ENCODE results near the gene PPM1J. TPM values are rescaled to one million over a fixed set of nuclear protein-coding genes. Genes with fewer than 3 reads are reported as not detected.

PPM1J gene
- total RNA-seq, 2 donors from 2014 or later: 5.5 to 7.9 TPM

- TF ChIP-seq, protein P1, sequence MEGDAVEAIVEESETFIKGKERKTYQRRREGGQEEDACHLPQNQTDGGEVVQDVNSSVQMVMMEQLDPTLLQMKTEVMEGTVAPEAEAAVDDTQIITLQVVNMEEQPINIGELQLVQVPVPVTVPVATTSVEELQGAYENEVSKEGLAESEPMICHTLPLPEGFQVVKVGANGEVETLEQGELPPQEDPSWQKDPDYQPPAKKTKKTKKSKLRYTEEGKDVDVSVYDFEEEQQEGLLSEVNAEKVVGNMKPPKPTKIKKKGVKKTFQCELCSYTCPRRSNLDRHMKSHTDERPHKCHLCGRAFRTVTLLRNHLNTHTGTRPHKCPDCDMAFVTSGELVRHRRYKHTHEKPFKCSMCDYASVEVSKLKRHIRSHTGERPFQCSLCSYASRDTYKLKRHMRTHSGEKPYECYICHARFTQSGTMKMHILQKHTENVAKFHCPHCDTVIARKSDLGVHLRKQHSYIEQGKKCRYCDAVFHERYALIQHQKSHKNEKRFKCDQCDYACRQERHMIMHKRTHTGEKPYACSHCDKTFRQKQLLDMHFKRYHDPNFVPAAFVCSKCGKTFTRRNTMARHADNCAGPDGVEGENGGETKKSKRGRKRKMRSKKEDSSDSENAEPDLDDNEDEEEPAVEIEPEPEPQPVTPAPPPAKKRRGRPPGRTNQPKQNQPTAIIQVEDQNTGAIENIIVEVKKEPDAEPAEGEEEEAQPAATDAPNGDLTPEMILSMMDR (IDR thresholded peaks at IDR 0.05): no peak
- H3K9me3 ChIP-seq: no peaks in the 10 kb centered on the region
- H3K36me3 ChIP-seq: peaks cover 63% of the 10 kb centered on the region
- no peak overlapping the region for H3K27ac ChIP-seq
- DNase-seq (ENCODE audit: low spot score): no peak
- peaks cover 0 to 44% of the 10 kb centered on the region in 2 donors for H3K4me1 ChIP-seq
- H3K27me3 ChIP-seq: no peaks in the 10 kb centered on the region
- H3K4me3 ChIP-seq: no peak overlapping the region
These were observed 18.4 kb downstream of the PPM1J start for GRCh38 chr1:112696578-112697314.

DNA sequence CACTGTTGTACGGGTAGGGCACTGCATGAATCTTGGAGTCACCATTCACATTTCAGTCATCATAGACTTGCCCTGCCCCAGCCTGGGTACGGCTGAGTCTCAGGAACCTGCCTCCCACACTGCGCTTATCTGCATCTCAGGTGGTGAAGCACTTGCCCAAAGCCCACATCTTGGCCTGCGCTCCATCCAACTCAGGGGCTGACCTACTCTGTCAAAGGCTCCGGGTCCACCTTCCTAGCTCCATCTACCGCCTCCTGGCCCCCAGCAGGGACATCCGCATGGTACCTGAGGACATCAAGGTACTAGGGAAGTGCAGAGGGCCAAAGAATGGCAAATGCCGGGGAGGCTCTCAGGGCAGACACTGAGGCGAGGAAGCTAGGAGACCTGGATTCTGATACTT lies 19.9 kb downstream of the PPM1J start:
- H3K4me1 ChIP-seq: peaks cover 0 to 29% of the 10 kb centered on the region in 2 donors
- no peak overlapping the region for H3K4me3 ChIP-seq
- H3K27me3 ChIP-seq: no peaks in the 10 kb centered on the region
- H3K36me3 ChIP-seq: peaks cover 69% of the 10 kb centered on the region
- H3K9me3 ChIP-seq: no peaks in the 10 kb centered on the region
- TF ChIP-seq, protein P1 (IDR thresholded peaks at IDR 0.05): no peak
- H3K27ac ChIP-seq: no peak overlapping the region
- no peak for DNase-seq (ENCODE audit: low spot score)

DNA sequence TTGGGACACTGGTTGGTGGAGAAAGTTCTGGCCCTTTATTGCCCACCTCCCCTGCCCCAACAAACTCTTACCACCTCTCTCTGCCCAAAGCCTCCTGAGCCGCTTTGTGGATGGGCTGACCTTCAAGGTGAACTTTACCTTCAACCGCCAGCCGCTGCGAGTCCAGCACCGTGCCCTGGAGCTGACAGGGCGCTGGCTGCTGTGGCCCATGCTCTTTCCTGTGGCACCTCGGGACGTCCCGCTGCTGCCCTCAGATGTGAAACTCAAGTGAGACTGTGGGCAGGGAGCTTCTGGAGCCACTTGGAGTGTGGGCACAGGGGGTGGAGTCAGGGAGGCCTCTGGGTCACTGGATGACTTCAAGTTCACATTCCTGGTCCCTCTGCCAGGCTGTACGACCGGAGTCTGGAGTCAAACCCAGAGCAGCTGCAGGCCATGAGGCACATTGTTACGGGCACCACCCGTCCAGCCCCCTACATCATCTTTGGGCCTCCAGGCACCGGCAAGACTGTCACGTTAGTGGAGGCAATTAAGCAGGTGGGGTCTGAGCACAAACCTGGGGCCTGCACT lies 20.7 kb downstream of the PPM1J start:
- H3K27me3 ChIP-seq: no peaks in the 10 kb centered on the region
- H3K36me3 ChIP-seq: peaks cover 71% of the 10 kb centered on the region

GRCh38 chr1:112693821-112694220 lies 21.3 kb downstream of the PPM1J start:
- H3K27me3 ChIP-seq: no peaks in the 10 kb centered on the region
- H3K4me3 ChIP-seq: no peak overlapping the region
- no peak overlapping the region for H3K27ac ChIP-seq
- TF ChIP-seq, protein P1 (IDR thresholded peaks at IDR 0.05): no peak
- peaks cover 73% of the 10 kb centered on the region for H3K36me3 ChIP-seq
- H3K4me1 ChIP-seq: peaks cover 0 to 14% of the 10 kb centered on the region in 2 donors
- peak; percentile 36 for DNase-seq (ENCODE audit: low spot score)
- H3K9me3 ChIP-seq: no peaks in the 10 kb centered on the region

More for the DNA sequence above, 20.7 kb downstream of the PPM1J start:
- no peak overlapping the region for H3K27ac ChIP-seq
- DNase-seq (ENCODE audit: low spot score): no peak
- TF ChIP-seq, protein P1 (IDR thresholded peaks at IDR 0.05): no peak
- peaks cover 0 to 21% of the 10 kb centered on the region in 2 donors for H3K4me1 ChIP-seq
- no peak overlapping the region for H3K4me3 ChIP-seq
- H3K9me3 ChIP-seq: no peaks in the 10 kb centered on the region

- peak; percentile 40 for DNase-seq (ENCODE audit: low spot score)
- Histone ChIP-seq H3K27ac (no peak overlapping the region), H3K4me3 (no peak overlapping the region), H3K4me1 (peaks cover 0 to 3% of the 10 kb centered on the region in 2 donors), H3K9me3 (no peaks in the 10 kb centered on the region), H3K36me3 (peaks cover 73% of the 10 kb centered on the region), H3K27me3 (no peaks in the 10 kb centered on the region)
- TF ChIP-seq, protein P1 (IDR thresholded peaks at IDR 0.05): no peak
These were observed 22.5 kb downstream of the PPM1J start for GRCh38 chr1:112692681-112693080.
